HepG2 (cell line): ENCODE results near the gene EVL. TPM values are rescaled to one million over a fixed set of nuclear protein-coding genes. Genes with fewer than 3 reads are reported as not detected.

ENCODE experiments used
- ATAC-seq: fragments of 200-7000 bp; cut with Tn5 transposase; 3 replicates; pipeline ENCODE4 v1.9.1; 2020; ENCODE audit warnings: mild to moderate bottlenecking, moderate library complexity
- BruUV-seq: library from RNA; stranded (reverse); fragments of 400-500 nt; replicated peaks from 2 replicates; lab custom pipeline; 2021; lab: Mats Ljungman, UMichigan
- CTCF ChIA-PET: fragments of 300-600 bp; formaldehyde crosslinking; extraction: SDS; loops from one replicate; lab custom pipeline; 2021; ENCODE audit warnings: low total read pairs, inconsistent platforms, low intra/inter-chr PET ratio; lab: Yijun Ruan, JAX
- POLR2A ChIA-PET: fragments of 350-600 bp; sonication (Branson Sonifier 250); formaldehyde crosslinking; loops from one replicate; lab custom pipeline; 2020; ENCODE audit warnings: antibody characterized with exemption, inconsistent platforms; lab: Yijun Ruan, JAX
- DNase-seq: peaks from one replicate; pipeline ENCODE4 v3.0.0-alpha.2; 2015; ENCODE audit warnings: low spot score
- FAIRE-seq: peaks from 3 replicates; lab custom pipeline; 2011; peaks lifted over from hg19 to GRCh38; lab: Jason Lieb, UNC
- H2AFZ ChIP-seq: one replicate; pipeline ENCODE4 v1.6.1; 2011; ENCODE audit warnings: low read length, inconsistent platforms
- H3K27ac ChIP-seq: fragments of 300-600 bp; 3 replicates; pipeline ENCODE4 v1.8.0; 2011; ENCODE audit warnings: mixed run types, mild to moderate bottlenecking, mixed read lengths, low read length, inconsistent platforms; ENCODE audit not compliant: insufficient read depth; ENCODE audit errors: extremely low read length
- H3K27me3 ChIP-seq, 2 experiments: fragments of 200-600 bp in 1 of 2; 2 replicates in 1 of 2; 3 replicates in 1 of 2; pipeline versions ENCODE4 v1.6.0 to v1.8.0; 2011; ENCODE audit warnings: low read length in 2 of 2, mild to moderate bottlenecking in 2 of 2, moderate library complexity in 2 of 2, inconsistent platforms in 1 of 2; ENCODE audit not compliant: insufficient read depth in 2 of 2, control insufficient read depth in 1 of 2
- H3K36me3 ChIP-seq, 2 experiments: fragments of 200-600 bp in 1 of 2; replicated peaks in 1 of 2; 2 replicates in 1 of 2; 3 replicates in 1 of 2; pipeline versions ENCODE4 v1.5.1 to v1.8.0; 2011; ENCODE audit warnings: low read length in 2 of 2, inconsistent platforms in 1 of 2; ENCODE audit not compliant: insufficient read depth in 2 of 2, control insufficient read depth in 1 of 2
- H3K4me1 ChIP-seq: 2 replicates; pipeline ENCODE4 v1.5.1; 2012; ENCODE audit warnings: low read length, inconsistent platforms; ENCODE audit not compliant: insufficient read depth
- H3K4me2 ChIP-seq: 2 replicates; pipeline ENCODE4 v1.6.0; 2011; ENCODE audit warnings: low read depth, low read length, inconsistent platforms
- H3K4me3 ChIP-seq, 3 experiments: fragments of 200-600 bp in 1 of 3; sonication (generic), shearing (Covaris generic) in 1 of 3; replicated peaks in 1 of 3; 2 replicates each; pipeline ENCODE4 v1.5.1; 2011 to 2016; ENCODE audit warnings: low read length in 3 of 3, inconsistent platforms in 2 of 3, low read depth in 2 of 3, mild to moderate bottlenecking in 2 of 3, control low read depth in 1 of 3, mixed read lengths in 1 of 3; ENCODE audit not compliant: insufficient read depth in 1 of 3
- H3K79me2 ChIP-seq: one replicate; pipeline ENCODE4 v1.6.1; 2011; ENCODE audit warnings: low read length, inconsistent platforms; ENCODE audit not compliant: insufficient read depth
- H3K9ac ChIP-seq: 2 replicates; pipeline ENCODE4 v1.6.0; 2011; ENCODE audit warnings: mild to moderate bottlenecking, low read depth, low read length, inconsistent platforms; ENCODE audit not compliant: insufficient read depth
- H3K9me3 ChIP-seq: 2 replicates; pipeline ENCODE4 v1.5.1; 2012; ENCODE audit warnings: mild to moderate bottlenecking, low read length
- H4K20me1 ChIP-seq: 2 replicates; pipeline ENCODE4 v1.6.0; 2011; ENCODE audit warnings: inconsistent platforms, mild to moderate bottlenecking, low read length, moderate library complexity; ENCODE audit not compliant: insufficient read depth
- CTCF ChIP-seq: sonication (generic); formaldehyde crosslinking; IDR thresholded peaks from 2 replicates; pipeline ENCODE4 v1.5.0; 2020; ENCODE audit warnings: mild to moderate bottlenecking, missing genetic modification reagents, moderate library complexity
- ETV6 ChIP-seq: sonication (generic); formaldehyde crosslinking; conservative IDR thresholded peaks from 2 replicates; pipeline ENCODE4 v1.4.0; 2020; ENCODE audit warnings: missing genetic modification reagents
- HNRNPL ChIP-seq: fragments of 200-400 bp; formaldehyde crosslinking; IDR thresholded peaks from 2 replicates; pipeline ENCODE4 v1.6.1; 2017; ENCODE audit warnings: mild to moderate bottlenecking, low read depth, low read length
- KAT8 ChIP-seq: IDR thresholded peaks from 2 replicates; pipeline ENCODE4 v1.6.1; 2016; ENCODE audit warnings: missing genetic modification reagents, missing compliant biosample characterization
- SKI ChIP-seq: fragments of 450-650 bp; IDR thresholded peaks from one replicate; pipeline ENCODE4 v1.6.1; 2018; ENCODE audit warnings: mild to moderate bottlenecking; ENCODE audit not compliant: partially characterized antibody
- SMARCC2 ChIP-seq: fragments of 450-650 bp; IDR thresholded peaks from 2 replicates; pipeline ENCODE4 v1.6.1; 2017; ENCODE audit warnings: antibody characterized with exemption, mild to moderate bottlenecking
- TCF12 ChIP-seq, 2 experiments: fragments of 450-650 bp in 1 of 2; sonication (generic) in 1 of 2; formaldehyde crosslinking in 1 of 2; IDR thresholded peaks; 2 replicates each; pipeline versions ENCODE4 v1.6.1 to v1.8.0; 2017 to 2022; ENCODE audit warnings: antibody characterized with exemption in 1 of 2, mild to moderate bottlenecking in 1 of 2, missing genetic modification reagents in 1 of 2, moderate library complexity in 1 of 2
- ZBTB38 ChIP-seq: sonication (generic); formaldehyde crosslinking; IDR thresholded peaks from 2 replicates; pipeline ENCODE4 v1.5.1; 2020; ENCODE audit warnings: mild to moderate bottlenecking, missing genetic modification reagents
- ZNF142 ChIP-seq: sonication (generic); formaldehyde crosslinking; IDR thresholded peaks from 2 replicates; pipeline ENCODE4 v1.4.0; 2020; ENCODE audit warnings: missing genetic modification reagents
- ZNF235 ChIP-seq: sonication (generic); formaldehyde crosslinking; IDR thresholded peaks from 2 replicates; pipeline ENCODE4 v1.8.1; 2023; ENCODE audit warnings: mild to moderate bottlenecking, missing genetic modification reagents, borderline replicate concordance
- ZNF546 ChIP-seq: sonication (generic); formaldehyde crosslinking; conservative IDR thresholded peaks from 2 replicates; pipeline ENCODE4 v1.8.1; 2023; ENCODE audit warnings: mild to moderate bottlenecking, missing genetic modification reagents
- ZNF678 ChIP-seq: sonication (generic); formaldehyde crosslinking; IDR thresholded peaks from 2 replicates; pipeline ENCODE4 v1.4.0; 2020; ENCODE audit warnings: mild to moderate bottlenecking, missing genetic modification reagents
- ZNF691 ChIP-seq: sonication (generic); formaldehyde crosslinking; IDR thresholded peaks from 2 replicates; pipeline ENCODE4 v1.4.0; 2020; ENCODE audit warnings: missing genetic modification reagents, low read depth, mild to moderate bottlenecking, borderline replicate concordance
- WGBS: methylation state at CpG from one replicate; pipeline ENCODE4 v1.1.6; 2017; ENCODE audit warnings: low lambda C conversion rate; 5-methylcytosine and 5-hydroxymethylcytosine counted together
- in situ Hi-C: cut with HindIII; loops from 2 replicates; pipeline ENCODE4 v1.10.0; 2017; ENCODE audit warnings: low pct_unique_long_range_greater_than_20kb; ENCODE audit not compliant: extremely low pct_ligation_motif_present
- intact Hi-C: fragments of 100-400 bp; cut with micrococcal nuclease; formaldehyde crosslinking; loops from one replicate; pipeline ENCODE4 v1.10.0; 2022; ENCODE audit not compliant: unreplicated experiment
- polyA plus RNA-seq, 8 experiments: library from polyadenylated mRNA; depleted of rRNA in 3 of 8; stranded (reverse) in 7 of 8; unstranded in 1 of 8; fragments of >200 nt; fragmentation: Illumina TruSeq in 4 of 8; extraction: Trizol in 4 of 8; gene quantifications; 2 replicates each; pipeline versions ENCODE4 v1.2.1 to v1.2.3, GENCODE V29; 2011 to 2016; ENCODE audit warnings: low read depth in 4 of 8, missing spikeins in 1 of 8, mixed read lengths in 1 of 8; ENCODE audit not compliant: insufficient read depth in 1 of 8
- total RNA-seq, 5 experiments: library from RNA; depleted of rRNA; stranded (reverse); fragments of >200 nt; fragmentation: Illumina TruSeq; extraction: Trizol; gene quantifications; 2 replicates each; pipeline ENCODE4 v1.2.3, GENCODE V29; 2016; ENCODE audit warnings: low read depth in 1 of 5

The EVL gene
- total and polyA plus RNA-seq, 2 of the 13 experiments (the other 11 are each of a cell fraction or from before 2014, with no cell fraction given): 15.1 to 31.2 TPM

GRCh38 chr14:100145682-100146464, 80.7 kb downstream of the EVL start (continued):
- no peak for TF ChIP-seq ZNF142
- peak; percentile 83 for TF ChIP-seq ZBTB38 (CRISPR knock-in tag)
- TF ChIP-seq KAT8 (CRISPR knock-in tag): no peak
- no peak for TF ChIP-seq SKI

- Histone ChIP-seq H3K4me1 (peaks cover 60% of the 10 kb centered on the region), H3K79me2 (no peaks in the 10 kb centered on the region), H3K9ac (peak overlapping the region; percentile 75; the same call in 1 of the 2 replicates), H2AFZ (no peak overlapping the region), H4K20me1 (no peaks in the 10 kb centered on the region), H3K4me3 (no peak overlapping the region), H3K27ac (peak overlapping the region; percentile 97), H3K9me3 (no peaks in the 10 kb centered on the region), H3K36me3 (no peaks in the 10 kb centered on the region), H3K27me3 (peaks cover 0 to 1% of the 10 kb centered on the region in 2 experiments; a peak in 1 of 5 replicates), H3K4me2 (peak overlapping the region; percentile 88; the same call in 1 of the 2 replicates)
- FAIRE-seq (no peak), DNase-seq (no peak), ATAC-seq (no peak)
- 95% methylated on average over 22 of the region's 29 CpGs for WGBS
- CTCF ChIA-PET: no interaction called here
- in situ Hi-C loops (no loop called here), intact Hi-C loops (no loop called here)
- POLR2A ChIA-PET: interaction anchor here (1.3 to 3.3 kb wide), 2 partner anchors 9 to 44 kb away, joined by 3 to 33 read pairs; no protein-coding TSS in a partner anchor
- no TSS peak for BruUV-seq
- no peak for TF ChIP-seq ZNF678
- no peak for TF ChIP-seq TCF12 (IDR thresholded peaks at IDR 0.05)
- TF ChIP-seq TCF12 (CRISPR knock-in tag; IDR thresholded peaks at IDR 0.05): no peak
- peak; percentile 38; the same call in 1 of the 2 replicates for TF ChIP-seq CTCF (CRISPR knock-in tag)
- TF ChIP-seq ZNF546 (CRISPR knock-in tag): no peak
- TF ChIP-seq ZNF691: no peak
- TF ChIP-seq ZNF235 (CRISPR knock-in tag): 0 out of 2 replicates have a peak, but pooled peaks have one; percentile 36
- TF ChIP-seq HNRNPL: peak; percentile 45; the same call in 1 of the 2 replicates
- no peak for TF ChIP-seq SMARCC2
- TF ChIP-seq ETV6: no peak
Measured at GRCh38 chr14:100146531-100147091, 81.4 kb downstream of the EVL start.
